Bronchial epithelial cell (primary cell): ENCODE measurements around the gene PTPN3. TPM values are rescaled to one million over a fixed set of nuclear protein-coding genes. Genes with fewer than 3 reads are reported as not detected.

Source experiments
- DNase-seq: peaks from one replicate; pipeline ENCODE4 v3.0.0-alpha.2; 2010; ENCODE audit warnings: low read depth
- FAIRE-seq: peaks from 2 replicates; lab custom pipeline; 2011; peaks lifted over from hg19 to GRCh38; lab: Jason Lieb, UNC
- H3K27me3 ChIP-seq: 2 replicates; pipeline ENCODE4 v1.5.1; 2011; ENCODE audit warnings: low read length; ENCODE audit not compliant: control insufficient read depth, insufficient read depth
- H3K36me3 ChIP-seq: 2 replicates; pipeline ENCODE4 v1.5.1; 2011; ENCODE audit warnings: low read length; ENCODE audit not compliant: control insufficient read depth, insufficient read depth
- H3K4me3 ChIP-seq: 2 replicates; pipeline ENCODE4 v1.5.1; 2011; ENCODE audit warnings: mild to moderate bottlenecking, low read depth, low read length, control low read depth
- total RNA-seq: library from RNA; depleted of rRNA; stranded (reverse); fragments of >200 nt; gene quantifications from 2 replicates; pipeline ENCODE4 v1.2.1, GENCODE V29; 2014
- TF ChIP-seq, protein P1 (sequence below): IDR thresholded peaks from 2 replicates; pipeline ENCODE4 v1.5.1; 2011; ENCODE audit warnings: mild to moderate bottlenecking, moderate library complexity, low read length, control low read depth, inconsistent platforms; ENCODE audit not compliant: insufficient read depth, severe bottlenecking

Gene PTPN3
- total RNA-seq, 1 donor from 2014 or later = 14.2 TPM

DNA sequence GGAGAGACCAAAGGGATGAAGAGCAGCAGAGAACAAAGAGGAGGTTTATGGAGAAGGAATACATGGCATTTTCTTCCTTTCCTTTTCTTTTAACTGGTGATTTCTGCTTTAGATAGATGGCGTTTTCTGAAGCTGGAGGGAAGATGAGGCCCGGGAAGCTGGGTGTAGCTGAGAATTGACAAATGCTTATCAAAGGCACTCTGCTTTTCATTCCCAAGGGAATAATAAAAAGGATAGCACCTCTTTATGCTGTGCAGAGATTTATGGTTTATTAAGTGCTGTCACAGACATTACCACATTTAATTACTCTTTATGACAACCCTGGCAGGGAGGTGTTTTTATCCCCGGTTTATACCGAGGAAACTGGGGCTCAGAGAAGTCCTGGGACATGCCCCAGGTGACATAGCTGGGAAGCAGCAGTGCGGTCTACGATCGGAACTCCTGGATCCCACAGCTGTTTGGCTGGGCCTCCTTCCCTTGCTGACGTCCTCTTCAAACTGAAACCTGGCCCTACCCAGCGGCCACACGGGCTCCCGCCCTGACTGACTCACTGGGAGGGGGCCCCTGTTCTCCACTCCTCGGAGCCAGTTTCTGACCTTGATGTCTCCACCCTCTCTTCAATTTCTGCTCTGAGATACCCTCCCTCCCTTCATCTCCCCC is 169.0 kb downstream of the PTPN3 start:
- peak; percentile 92 for FAIRE-seq

More for the DNA sequence above, 169.0 kb downstream of the PTPN3 start:
- no peaks in the 10 kb centered on the region for H3K36me3 ChIP-seq
- peak; percentile 91 for DNase-seq
- H3K4me3 ChIP-seq = no peak overlapping the region
- TF ChIP-seq, protein P1, sequence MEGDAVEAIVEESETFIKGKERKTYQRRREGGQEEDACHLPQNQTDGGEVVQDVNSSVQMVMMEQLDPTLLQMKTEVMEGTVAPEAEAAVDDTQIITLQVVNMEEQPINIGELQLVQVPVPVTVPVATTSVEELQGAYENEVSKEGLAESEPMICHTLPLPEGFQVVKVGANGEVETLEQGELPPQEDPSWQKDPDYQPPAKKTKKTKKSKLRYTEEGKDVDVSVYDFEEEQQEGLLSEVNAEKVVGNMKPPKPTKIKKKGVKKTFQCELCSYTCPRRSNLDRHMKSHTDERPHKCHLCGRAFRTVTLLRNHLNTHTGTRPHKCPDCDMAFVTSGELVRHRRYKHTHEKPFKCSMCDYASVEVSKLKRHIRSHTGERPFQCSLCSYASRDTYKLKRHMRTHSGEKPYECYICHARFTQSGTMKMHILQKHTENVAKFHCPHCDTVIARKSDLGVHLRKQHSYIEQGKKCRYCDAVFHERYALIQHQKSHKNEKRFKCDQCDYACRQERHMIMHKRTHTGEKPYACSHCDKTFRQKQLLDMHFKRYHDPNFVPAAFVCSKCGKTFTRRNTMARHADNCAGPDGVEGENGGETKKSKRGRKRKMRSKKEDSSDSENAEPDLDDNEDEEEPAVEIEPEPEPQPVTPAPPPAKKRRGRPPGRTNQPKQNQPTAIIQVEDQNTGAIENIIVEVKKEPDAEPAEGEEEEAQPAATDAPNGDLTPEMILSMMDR = no peak
- no peaks in the 10 kb centered on the region for H3K27me3 ChIP-seq

Other genes starting within 250 kb of the PTPN3 start
- 30.3 and 47.7 TPM in 2 replicates for gene EPB41L4B, start 177.2 kb downstream of the PTPN3 start, total RNA-seq